HCT116 (cell line): ENCODE data around the gene GOLGA3. TPM values are rescaled to one million over a fixed set of nuclear protein-coding genes. Genes with fewer than 3 reads are reported as not detected.
"Not testable (repeated sequence)": the region's sequence is repeated elsewhere in the genome, so short reads cannot be mapped to it uniquely, and the experiment has no call there.

Source experiments
- ATAC-seq: fragments of 200-7000 bp; cut with Tn5 transposase; 2 replicates; pipeline ENCODE4 v1.9.1; 2020; ENCODE audit warnings: mild to moderate bottlenecking, moderate library complexity
- BruUV-seq: library from RNA; stranded (reverse); fragments of 400-500 nt; replicated peaks from 2 replicates; lab custom pipeline; 2021; lab: Mats Ljungman, UMichigan
- CTCF ChIA-PET: fragments of 300-600 bp; sonication (Branson Sonifier 250); formaldehyde crosslinking; loops from one replicate; lab custom pipeline; 2021; ENCODE audit warnings: antibody characterized with exemption; lab: Charles Lee
- POLR2A ChIA-PET: fragments of 300-600, 350-600 bp; sonication (Branson Sonifier 250); formaldehyde crosslinking; loops from one replicate; lab custom pipeline; 2021; ENCODE audit warnings: antibody characterized with exemption; lab: Charles Lee
- RAD21 ChIA-PET, 2 experiments: fragments of 300-600 bp; sonication (Branson Sonifier 250); formaldehyde crosslinking; loops; one replicate each; lab custom pipeline; 2023; ENCODE audit warnings: low total read pairs in 2 of 2; ENCODE audit not compliant: uncharacterized antibody in 2 of 2, unreplicated experiment in 2 of 2, low non-redundant PET in 1 of 2; lab: Charles Lee
- DNase-seq: peaks from one replicate; pipeline ENCODE4 v3.0.0-alpha.2; 2010; ENCODE audit warnings: low read depth, low spot score
- H2AFZ ChIP-seq: fragments of 200-600 bp; shearing (Covaris generic), sonication (generic); 2 replicates; pipeline ENCODE4 v1.6.1; 2017; ENCODE audit warnings: low read depth, mixed run types, mixed read lengths, antibody characterized with exemption, low read length; ENCODE audit not compliant: poor library complexity, severe bottlenecking
- H3K27ac ChIP-seq: 2 replicates; pipeline ENCODE4 v1.5.1; 2012; ENCODE audit warnings: low read depth, low read length
- H3K27me3 ChIP-seq: fragments of 200-600 bp; sonication (generic); 2 replicates; pipeline ENCODE4 v1.6.1; 2016; ENCODE audit warnings: mixed run types, low read length, mixed read lengths; ENCODE audit not compliant: insufficient read depth
- H3K36me3 ChIP-seq, 2 experiments: fragments of 200-500 bp in 1 of 2; fragments of 200-600 bp in 1 of 2; sonication (Bioruptor generic) in 1 of 2; sonication (generic) in 1 of 2; 2 replicates each; pipeline versions ENCODE4 v1.5.1 to v1.6.1; 2014 to 2016; ENCODE audit warnings: low read length in 2 of 2, inconsistent platforms in 1 of 2, mixed read lengths in 1 of 2, mixed run types in 1 of 2; ENCODE audit not compliant: insufficient read depth in 2 of 2, control insufficient read depth in 1 of 2
- H3K4me1 ChIP-seq, 2 experiments: fragments of 200-600 bp in 1 of 2; sonication (generic) in 1 of 2; 2 replicates each; pipeline versions ENCODE4 v1.5.1 to v1.6.1; 2012 to 2017; ENCODE audit warnings: low read length in 2 of 2, inconsistent platforms in 1 of 2, mild to moderate bottlenecking in 1 of 2, mixed read lengths in 1 of 2, mixed run types in 1 of 2, moderate library complexity in 1 of 2; ENCODE audit not compliant: insufficient read depth in 2 of 2, control insufficient read depth in 1 of 2
- H3K4me2 ChIP-seq: fragments of 200-600 bp; sonication (generic); 2 replicates; pipeline ENCODE4 v1.6.1; 2017; ENCODE audit warnings: mixed run types, low read length, mixed read lengths
- H3K4me3 ChIP-seq, 2 experiments: fragments of 200-600 bp in 1 of 2; sonication (generic) in 1 of 2; replicated peaks in 1 of 2; 2 replicates each; pipeline ENCODE4 v1.5.1; 2011 to 2016; ENCODE audit warnings: low read length in 2 of 2, control low read depth in 1 of 2, low read depth in 1 of 2, mild to moderate bottlenecking in 1 of 2, mixed read lengths in 1 of 2, mixed run types in 1 of 2
- H3K79me2 ChIP-seq: fragments of 200-600 bp; sonication (generic); 2 replicates; pipeline ENCODE4 v1.6.1; 2017; ENCODE audit warnings: mild to moderate bottlenecking, mixed run types, low read length, moderate library complexity, mixed read lengths; ENCODE audit not compliant: insufficient read depth
- H3K9ac ChIP-seq: fragments of 200-600 bp; sonication (generic); 2 replicates; pipeline ENCODE4 v1.6.1; 2016; ENCODE audit warnings: low read length, mixed read lengths
- H3K9me2 ChIP-seq: fragments of 200-600 bp; sonication (generic), shearing (Covaris generic); 2 replicates; pipeline ENCODE4 v1.6.1; 2017; ENCODE audit warnings: mixed run types, mild to moderate bottlenecking, moderate library complexity; ENCODE audit not compliant: insufficient read depth
- H3K9me3 ChIP-seq, 2 experiments: fragments of 200-500 bp in 1 of 2; fragments of 200-600 bp in 1 of 2; sonication (Bioruptor generic) in 1 of 2; sonication (generic) in 1 of 2; 2 replicates each; pipeline ENCODE4 v1.6.1; 2014 to 2017; ENCODE audit warnings: low read length in 2 of 2, mixed read lengths in 2 of 2, inconsistent platforms in 1 of 2, low read depth in 1 of 2, mild to moderate bottlenecking in 1 of 2, mixed run types in 1 of 2, moderate library complexity in 1 of 2; ENCODE audit not compliant: control insufficient read depth in 1 of 2, insufficient read depth in 1 of 2
- H4K20me1 ChIP-seq: fragments of 200-600 bp; sonication (generic), shearing (Covaris generic); 2 replicates; pipeline ENCODE4 v1.6.1; 2017; ENCODE audit warnings: mixed run types, mild to moderate bottlenecking, moderate library complexity; ENCODE audit not compliant: insufficient read depth
- ATF3 ChIP-seq: IDR thresholded peaks from 2 replicates; pipeline ENCODE4 v1.6.1; 2012
- CBX3 ChIP-seq: IDR thresholded peaks from 2 replicates; pipeline ENCODE4 v1.6.1; 2012; ENCODE audit warnings: low read depth
- EGR1 ChIP-seq: IDR thresholded peaks from 2 replicates; pipeline ENCODE4 v1.6.1; 2012; ENCODE audit warnings: low read depth
- ELF1 ChIP-seq: IDR thresholded peaks from 2 replicates; pipeline ENCODE4 v1.6.1; 2012; ENCODE audit warnings: low read depth, borderline replicate concordance
- EZH2 ChIP-seq: fragments of 200-600 bp; sonication (generic); IDR thresholded peaks from 2 replicates; pipeline ENCODE4 v1.6.1; 2017; ENCODE audit warnings: antibody characterized with exemption, mixed run types
- EZH2phosphoT487 ChIP-seq: fragments of 200-600 bp; IDR thresholded peaks from 2 replicates; pipeline ENCODE4 v1.6.1; 2018; ENCODE audit warnings: antibody characterized with exemption, borderline replicate concordance
- JUND ChIP-seq: IDR thresholded peaks from 2 replicates; pipeline ENCODE4 v1.6.1; 2012
- POLR2A ChIP-seq: IDR thresholded peaks from 2 replicates; pipeline ENCODE4 v1.7.0; 2011; ENCODE audit warnings: borderline replicate concordance; ENCODE audit not compliant: insufficient read depth, insufficient read length; ENCODE audit errors: extremely low read depth
- POLR2AphosphoS5 ChIP-seq: IDR thresholded peaks from 2 replicates; pipeline ENCODE4 v1.6.1; 2011; ENCODE audit warnings: mild to moderate bottlenecking, low read depth, low read length, moderate library complexity
- RAD21 ChIP-seq: IDR thresholded peaks from 2 replicates; pipeline ENCODE4 v1.6.1; 2012; ENCODE audit warnings: low read depth, mild to moderate bottlenecking
- SIN3A ChIP-seq: IDR thresholded peaks from 2 replicates; pipeline ENCODE4 v1.6.1; 2012; ENCODE audit warnings: low read depth
- SP1 ChIP-seq: IDR thresholded peaks from 2 replicates; pipeline ENCODE4 v1.6.1; 2012; ENCODE audit warnings: low read depth
- SRF ChIP-seq: IDR thresholded peaks from 2 replicates; pipeline ENCODE4 v1.6.1; 2012; ENCODE audit warnings: low read depth
- YY1 ChIP-seq: IDR thresholded peaks from 2 replicates; pipeline ENCODE4 v1.6.1; 2011; ENCODE audit warnings: low read length, low read depth, moderate library complexity, mild to moderate bottlenecking; ENCODE audit not compliant: insufficient replicate concordance; ENCODE audit errors: extremely low read depth
- ZBTB33 ChIP-seq: IDR thresholded peaks from 2 replicates; pipeline ENCODE4 v1.6.1; 2011; ENCODE audit warnings: mild to moderate bottlenecking, low read length, moderate library complexity; ENCODE audit not compliant: insufficient replicate concordance; ENCODE audit errors: extremely low read depth
- ZFX ChIP-seq: fragments of 450-650 bp; IDR thresholded peaks from 2 replicates; pipeline ENCODE4 v1.6.1; 2017
- ZNF274 ChIP-seq: fragments of 200-500 bp; sonication (Bioruptor generic); IDR thresholded peaks from 2 replicates; pipeline ENCODE4 v1.6.1; 2014; ENCODE audit warnings: mild to moderate bottlenecking, low read depth, low read length, inconsistent platforms
- intact Hi-C: fragments of 100-400 bp; cut with micrococcal nuclease; formaldehyde crosslinking; loops from 2 replicates; pipeline ENCODE4 v1.10.0; 2022
- total RNA-seq: library from RNA; stranded (reverse); gene quantifications from one replicate; pipeline ENCODE4 v1.2.1, GENCODE V29; 2021; ENCODE audit not compliant: unreplicated experiment

GOLGA3 gene
- total RNA-seq, 1 experiment from 2014 or later, result 35.1 TPM

GRCh38 chr12:132856581-132856980 is 27.9 kb upstream of the GOLGA3 start (continued):
- TF ChIP-seq ELF1 (no peak), ZNF274 (no peak)

- POLR2A ChIA-PET, result not testable (repeated sequence)
These were observed 26.5 kb upstream of the GOLGA3 start for GRCh38 chr12:132855211-132855610.

GRCh38 chr12:132853285-132854092 is 24.8 kb upstream of the GOLGA3 start:
- BruUV-seq, result no TSS peak
- no peaks in the 10 kb centered on the region for H3K27me3 ChIP-seq
- no peaks in the 10 kb centered on the region for H3K36me3 ChIP-seq
- TF ChIP-seq SP1 (no peak), CBX3 (no peak), ZNF274 (no peak), POLR2A (no peak), ATF3 (no peak), ZBTB33 (no peak), RAD21 (no peak), JUND (no peak), EZH2 (no peak), SRF (no peak), POLR2AphosphoS5 (no peak), YY1 (no peak), SIN3A (no peak), ZFX (no peak), EGR1 (no peak), EZH2phosphoT487 (no peak)

More at GRCh38 chr12:132855211-132855610, 26.5 kb upstream of the GOLGA3 start:
- CTCF ChIA-PET, H4K20me1 ChIP-seq, RAD21 ChIA-PET, BruUV-seq, H3K27ac ChIP-seq, H3K9ac ChIP-seq, H2AFZ ChIP-seq, H3K27me3 ChIP-seq, H3K9me3 ChIP-seq, H3K9me2 ChIP-seq, H3K4me3 ChIP-seq, H3K36me3 ChIP-seq, DNase-seq, H3K79me2 ChIP-seq, ATAC-seq, H3K4me2 ChIP-seq, intact Hi-C loops, H3K4me1 ChIP-seq: not testable (repeated sequence)

More at GRCh38 chr12:132853285-132854092, 24.8 kb upstream of the GOLGA3 start:
- H4K20me1 ChIP-seq, result no peaks in the 10 kb centered on the region
- DNase-seq, result no peak
- H3K27ac ChIP-seq, result no peak overlapping the region
- H3K9me2 ChIP-seq, result no peaks in the 10 kb centered on the region
- RAD21 ChIA-PET, result no interaction called here
- H3K4me3 ChIP-seq, result no peak overlapping the region
- no peak overlapping the region for H3K9ac ChIP-seq
- H3K4me2 ChIP-seq, result no peak overlapping the region
- POLR2A ChIA-PET, result no interaction called here
- no peak for ATAC-seq
- no peak overlapping the region for H2AFZ ChIP-seq
- H3K9me3 ChIP-seq, result no peaks in the 10 kb centered on the region; a peak in 1 of 4 replicates
- intact Hi-C loops, result no loop called here
- H3K79me2 ChIP-seq, result no peaks in the 10 kb centered on the region
- CTCF ChIA-PET, result no interaction called here
- H3K4me1 ChIP-seq, result no peaks in the 10 kb centered on the region
